VCaP (cell line): ENCODE data around the gene CITED1.

Experiments
- H3K27ac ChIP-seq: fragments of 450-650 bp; 2 replicates; pipeline ENCODE4 v1.5.1; 2017
- TF ChIP-seq, protein P1 (sequence below): fragments of 450-650 bp; conservative IDR thresholded peaks from 2 replicates; pipeline ENCODE4 v1.5.1; 2017; ENCODE audit warnings: mild to moderate bottlenecking, moderate library complexity

Gene CITED1

DNA sequence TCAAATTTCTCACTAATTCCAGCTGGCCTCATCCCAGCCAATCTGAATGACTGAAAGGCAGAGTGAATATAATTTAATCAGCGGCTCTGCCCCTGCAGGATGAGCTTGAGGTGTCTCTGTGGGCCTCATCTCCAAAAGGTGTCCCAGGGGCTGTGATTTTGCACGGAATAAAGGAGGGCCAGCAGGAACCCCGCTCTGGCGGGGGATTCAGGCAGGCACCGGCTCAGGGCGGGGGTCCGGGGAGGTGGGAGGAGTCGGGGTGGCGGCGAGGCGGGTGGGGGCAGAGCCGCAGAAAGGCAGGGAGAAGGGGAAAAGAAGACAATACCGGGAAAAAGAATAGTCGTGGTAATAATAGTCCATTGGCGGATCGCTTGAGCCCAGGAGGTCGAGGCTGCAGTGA lies 50.9 kb downstream of the CITED1 start:
- H3K27ac ChIP-seq, result no peak overlapping the region
- TF ChIP-seq, protein P1, sequence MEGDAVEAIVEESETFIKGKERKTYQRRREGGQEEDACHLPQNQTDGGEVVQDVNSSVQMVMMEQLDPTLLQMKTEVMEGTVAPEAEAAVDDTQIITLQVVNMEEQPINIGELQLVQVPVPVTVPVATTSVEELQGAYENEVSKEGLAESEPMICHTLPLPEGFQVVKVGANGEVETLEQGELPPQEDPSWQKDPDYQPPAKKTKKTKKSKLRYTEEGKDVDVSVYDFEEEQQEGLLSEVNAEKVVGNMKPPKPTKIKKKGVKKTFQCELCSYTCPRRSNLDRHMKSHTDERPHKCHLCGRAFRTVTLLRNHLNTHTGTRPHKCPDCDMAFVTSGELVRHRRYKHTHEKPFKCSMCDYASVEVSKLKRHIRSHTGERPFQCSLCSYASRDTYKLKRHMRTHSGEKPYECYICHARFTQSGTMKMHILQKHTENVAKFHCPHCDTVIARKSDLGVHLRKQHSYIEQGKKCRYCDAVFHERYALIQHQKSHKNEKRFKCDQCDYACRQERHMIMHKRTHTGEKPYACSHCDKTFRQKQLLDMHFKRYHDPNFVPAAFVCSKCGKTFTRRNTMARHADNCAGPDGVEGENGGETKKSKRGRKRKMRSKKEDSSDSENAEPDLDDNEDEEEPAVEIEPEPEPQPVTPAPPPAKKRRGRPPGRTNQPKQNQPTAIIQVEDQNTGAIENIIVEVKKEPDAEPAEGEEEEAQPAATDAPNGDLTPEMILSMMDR, result no peak

DNA sequence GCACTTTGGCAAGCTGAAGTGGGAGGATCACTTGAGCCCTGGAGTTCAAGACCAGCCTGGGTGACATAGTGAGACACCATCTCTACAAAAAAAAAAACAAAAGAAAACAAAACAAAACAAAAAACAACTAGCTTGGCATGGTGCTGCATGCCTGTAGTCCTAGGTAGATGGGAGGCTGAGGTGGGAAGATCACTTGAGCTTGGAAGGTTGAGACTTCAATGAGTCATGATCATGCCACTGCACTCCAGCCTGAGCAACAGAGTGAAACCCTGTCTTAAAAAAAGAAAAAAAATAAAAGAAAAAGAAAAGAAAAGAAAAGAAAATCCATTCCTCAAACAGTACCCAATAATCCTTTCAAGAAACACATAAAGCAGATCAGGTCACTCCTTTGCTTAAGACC lies 52.0 kb downstream of the CITED1 start:
- no peak overlapping the region for H3K27ac ChIP-seq
- TF ChIP-seq, protein P1, result no peak
